ENCODE data around the gene TYW5.

DNA sequence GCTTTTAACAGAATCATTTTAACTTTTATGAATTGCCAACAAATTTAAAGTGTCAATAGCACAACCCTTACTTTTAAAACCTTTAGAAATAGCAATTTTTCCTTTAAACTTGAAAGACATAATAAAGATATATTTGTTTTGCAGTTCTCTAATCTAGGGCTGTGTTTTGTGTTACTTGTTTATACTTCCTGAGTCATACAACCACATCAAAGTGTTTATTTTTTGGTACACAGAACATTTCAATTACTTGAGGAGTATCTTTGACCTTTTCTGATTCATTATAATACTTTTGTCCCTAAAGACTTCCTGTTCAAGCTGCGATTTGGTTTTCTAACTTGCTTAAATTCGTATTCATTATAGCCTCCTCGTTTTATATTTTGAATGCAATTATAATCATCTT is 21.8 kb downstream of the TYW5 start:
- TF ChIP-seq, protein P1, sequence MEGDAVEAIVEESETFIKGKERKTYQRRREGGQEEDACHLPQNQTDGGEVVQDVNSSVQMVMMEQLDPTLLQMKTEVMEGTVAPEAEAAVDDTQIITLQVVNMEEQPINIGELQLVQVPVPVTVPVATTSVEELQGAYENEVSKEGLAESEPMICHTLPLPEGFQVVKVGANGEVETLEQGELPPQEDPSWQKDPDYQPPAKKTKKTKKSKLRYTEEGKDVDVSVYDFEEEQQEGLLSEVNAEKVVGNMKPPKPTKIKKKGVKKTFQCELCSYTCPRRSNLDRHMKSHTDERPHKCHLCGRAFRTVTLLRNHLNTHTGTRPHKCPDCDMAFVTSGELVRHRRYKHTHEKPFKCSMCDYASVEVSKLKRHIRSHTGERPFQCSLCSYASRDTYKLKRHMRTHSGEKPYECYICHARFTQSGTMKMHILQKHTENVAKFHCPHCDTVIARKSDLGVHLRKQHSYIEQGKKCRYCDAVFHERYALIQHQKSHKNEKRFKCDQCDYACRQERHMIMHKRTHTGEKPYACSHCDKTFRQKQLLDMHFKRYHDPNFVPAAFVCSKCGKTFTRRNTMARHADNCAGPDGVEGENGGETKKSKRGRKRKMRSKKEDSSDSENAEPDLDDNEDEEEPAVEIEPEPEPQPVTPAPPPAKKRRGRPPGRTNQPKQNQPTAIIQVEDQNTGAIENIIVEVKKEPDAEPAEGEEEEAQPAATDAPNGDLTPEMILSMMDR (IDR thresholded peaks at IDR 0.05): no peak
- TF ChIP-seq POLR2A (IDR thresholded peaks at IDR 0.05; ENCODE audit: low read depth): no peak
- TF ChIP-seq EP300 (IDR thresholded peaks at IDR 0.05): no peak
